Lower leg skin (tissue), 4 donors: Measurements from ENCODE around the gene DMRTA2. TPM values are rescaled to one million over a fixed set of nuclear protein-coding genes. Genes with fewer than 3 reads are reported as not detected.
"Not testable (repeated sequence)": the region's sequence is repeated elsewhere in the genome, so short reads cannot be mapped to it uniquely, and the experiment has no call there.

ENCODE experiments used
- DNase-seq, 2 donors: peaks; one replicate each; pipeline ENCODE4 v3.0.0-alpha.2; 2019; ENCODE audit warnings: low spot score in 2 of 2
- H3K4me3 ChIP-seq: fragments of 200-600 bp; sonication (generic); 2 replicates; pipeline ENCODE4 v1.5.1; 2017; ENCODE audit warnings: mild to moderate bottlenecking, low read depth; ENCODE audit not compliant: poor library complexity, severe bottlenecking
- POLR2A ChIP-seq, 2 donors: fragments of 450-650 bp; IDR thresholded peaks; one replicate each; pipeline ENCODE4 v1.6.1; 2016 to 2017; ENCODE audit warnings: antibody characterized with exemption in 2 of 2, mild to moderate bottlenecking in 1 of 2, moderate library complexity in 1 of 2
- WGBS, 2 donors: methylation state at CpG; one replicate each; pipeline ENCODE4 v1.1.5; 2018; 5-methylcytosine and 5-hydroxymethylcytosine counted together
- intact Hi-C: fragments of 100-400 bp; cut with DNase I; formaldehyde crosslinking; loops from one replicate; pipeline ENCODE4 v1.15.0; 2023; ENCODE audit warnings: low total_unique reads
- total RNA-seq, 4 donors: library from RNA; depleted of rRNA; stranded (reverse); fragments of >200 nt; gene quantifications; one replicate each; pipeline ENCODE4 v1.1.0, GENCODE V29; 2016
- TF ChIP-seq, protein P1 (sequence below), 3 donors: fragments of 450-650 bp; IDR thresholded peaks; one replicate each; pipeline ENCODE4 v1.5.1; 2016; ENCODE audit warnings: antibody characterized with exemption in 3 of 3, mild to moderate bottlenecking in 3 of 3, moderate library complexity in 2 of 3

The DMRTA2 gene
- total RNA-seq, 4 donors from 2014 or later, result 0.23 TPM; not detected in 3

DNA sequence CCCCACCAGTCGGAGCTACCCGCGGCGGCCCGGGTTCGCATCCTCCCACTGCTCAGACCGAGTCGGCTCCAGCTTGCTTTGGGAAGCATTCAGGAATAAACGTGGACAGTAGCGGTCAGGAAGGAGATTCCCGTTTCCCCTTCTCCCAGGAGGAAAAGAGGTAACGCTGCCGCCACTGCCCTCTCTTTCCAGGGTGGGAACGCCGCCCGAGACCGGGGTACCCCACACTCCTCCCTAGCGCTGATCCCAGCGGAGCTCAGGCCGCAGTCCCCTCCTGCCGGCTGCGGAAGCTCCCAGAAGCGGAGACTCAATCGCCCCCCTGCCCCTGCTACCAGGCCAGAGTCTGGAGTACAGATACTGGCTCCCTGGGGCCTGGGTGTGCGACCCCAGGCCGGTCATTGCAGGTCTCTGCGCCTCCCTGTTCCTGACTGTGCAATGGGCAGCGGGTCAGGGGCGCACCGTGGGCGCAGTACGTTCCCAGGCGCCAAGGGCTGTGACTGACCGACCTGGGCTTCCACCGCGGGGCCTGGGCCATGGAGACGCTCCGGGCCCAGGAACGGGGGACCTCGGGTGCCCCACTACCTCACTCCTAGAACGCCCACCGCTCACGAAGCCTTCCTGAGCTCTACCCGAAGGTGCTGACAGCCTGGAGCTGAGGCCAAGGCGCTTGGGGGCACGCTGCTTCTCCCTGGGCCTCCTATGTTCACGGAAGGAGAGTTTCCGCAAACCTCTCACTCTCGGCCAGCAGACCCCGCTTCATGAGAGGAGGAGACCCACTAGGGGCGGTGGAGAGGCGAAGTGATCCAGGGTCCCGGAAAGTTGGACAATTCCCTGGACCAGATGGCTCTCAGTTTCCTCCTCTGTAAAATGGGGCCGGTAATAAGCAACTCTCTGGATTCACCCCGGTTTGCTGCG lies 7.8 kb downstream of the DMRTA2 start:
- no peak for DNase-seq
- intact Hi-C loops, result no loop called here
- H3K4me3 ChIP-seq, result no peak overlapping the region
- TF ChIP-seq, protein P1, sequence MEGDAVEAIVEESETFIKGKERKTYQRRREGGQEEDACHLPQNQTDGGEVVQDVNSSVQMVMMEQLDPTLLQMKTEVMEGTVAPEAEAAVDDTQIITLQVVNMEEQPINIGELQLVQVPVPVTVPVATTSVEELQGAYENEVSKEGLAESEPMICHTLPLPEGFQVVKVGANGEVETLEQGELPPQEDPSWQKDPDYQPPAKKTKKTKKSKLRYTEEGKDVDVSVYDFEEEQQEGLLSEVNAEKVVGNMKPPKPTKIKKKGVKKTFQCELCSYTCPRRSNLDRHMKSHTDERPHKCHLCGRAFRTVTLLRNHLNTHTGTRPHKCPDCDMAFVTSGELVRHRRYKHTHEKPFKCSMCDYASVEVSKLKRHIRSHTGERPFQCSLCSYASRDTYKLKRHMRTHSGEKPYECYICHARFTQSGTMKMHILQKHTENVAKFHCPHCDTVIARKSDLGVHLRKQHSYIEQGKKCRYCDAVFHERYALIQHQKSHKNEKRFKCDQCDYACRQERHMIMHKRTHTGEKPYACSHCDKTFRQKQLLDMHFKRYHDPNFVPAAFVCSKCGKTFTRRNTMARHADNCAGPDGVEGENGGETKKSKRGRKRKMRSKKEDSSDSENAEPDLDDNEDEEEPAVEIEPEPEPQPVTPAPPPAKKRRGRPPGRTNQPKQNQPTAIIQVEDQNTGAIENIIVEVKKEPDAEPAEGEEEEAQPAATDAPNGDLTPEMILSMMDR (IDR thresholded peaks at IDR 0.05), result no peak
- TF ChIP-seq POLR2A (IDR thresholded peaks at IDR 0.05), result no peak
- 6 to 10% methylated on average over 40 to 49 of the region's 56 CpGs for WGBS, 2 donors

DNA sequence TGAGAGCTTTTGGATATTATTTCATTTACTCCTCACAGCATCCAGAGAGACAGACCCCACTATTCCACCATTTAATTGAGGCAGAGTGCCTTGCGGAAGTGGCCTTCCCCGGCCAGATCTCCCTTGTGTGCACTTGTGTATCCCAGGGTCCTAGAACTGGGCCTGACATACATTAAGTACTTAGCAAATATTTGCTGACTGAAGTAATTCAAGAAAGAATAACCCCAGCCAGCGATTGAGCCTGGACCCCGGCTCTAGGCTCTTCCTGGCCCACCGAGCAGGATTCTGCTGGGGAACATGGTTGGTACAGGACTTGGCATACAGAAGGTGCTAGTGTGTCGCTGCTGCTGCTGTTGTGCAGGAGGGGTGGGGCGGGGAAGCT lies 8.4 kb downstream of the DMRTA2 start:
- no peak for DNase-seq
- no peak for TF ChIP-seq POLR2A (IDR thresholded peaks at IDR 0.05)
- TF ChIP-seq, protein P1 (IDR thresholded peaks at IDR 0.05), result no peak
- no peak overlapping the region for H3K4me3 ChIP-seq
- intact Hi-C loops, result no loop called here
- WGBS, 2 donors, result 40 to 41% methylated on average over 7 of the region's 7 CpGs

DNA sequence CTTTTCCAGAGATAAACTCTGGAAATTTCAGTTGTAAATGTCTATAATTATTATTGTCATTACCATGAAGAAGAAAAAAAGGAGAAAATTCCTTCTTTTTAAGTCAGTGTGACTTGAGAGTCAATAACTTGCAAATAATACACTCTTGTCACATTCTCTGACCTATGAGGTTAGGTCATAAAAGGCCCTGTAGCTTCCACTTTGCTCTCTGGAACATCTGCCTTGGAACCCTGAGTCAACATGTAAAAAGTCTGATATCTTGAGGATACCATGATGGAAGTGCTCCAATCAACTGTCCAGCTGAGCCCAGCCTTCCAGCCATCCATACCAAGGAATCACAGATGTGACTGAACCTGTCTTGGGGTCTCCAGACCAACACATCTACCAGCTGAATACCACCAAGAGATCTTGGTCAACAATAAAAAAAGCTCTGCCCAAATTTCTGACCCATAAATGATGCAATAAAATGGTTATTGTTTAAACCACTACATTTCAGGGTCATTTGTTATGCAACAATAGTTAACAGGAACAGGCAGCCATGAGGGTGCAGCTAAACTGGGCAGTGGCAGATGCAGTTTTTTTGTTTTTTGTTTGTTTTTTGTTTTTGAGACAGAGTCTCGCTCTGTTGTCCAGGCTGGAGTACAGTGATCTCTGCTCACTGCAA lies 10.3 kb downstream of the DMRTA2 start:
- no peak overlapping the region for H3K4me3 ChIP-seq
- intact Hi-C loops, result no loop called here
- no peak for DNase-seq
- TF ChIP-seq POLR2A (IDR thresholded peaks at IDR 0.05), result no peak
- TF ChIP-seq, protein P1 (IDR thresholded peaks at IDR 0.05), result no peak
- WGBS, 2 donors, result 88 to 94% methylated on average over 1 of the region's 1 CpG

DNA sequence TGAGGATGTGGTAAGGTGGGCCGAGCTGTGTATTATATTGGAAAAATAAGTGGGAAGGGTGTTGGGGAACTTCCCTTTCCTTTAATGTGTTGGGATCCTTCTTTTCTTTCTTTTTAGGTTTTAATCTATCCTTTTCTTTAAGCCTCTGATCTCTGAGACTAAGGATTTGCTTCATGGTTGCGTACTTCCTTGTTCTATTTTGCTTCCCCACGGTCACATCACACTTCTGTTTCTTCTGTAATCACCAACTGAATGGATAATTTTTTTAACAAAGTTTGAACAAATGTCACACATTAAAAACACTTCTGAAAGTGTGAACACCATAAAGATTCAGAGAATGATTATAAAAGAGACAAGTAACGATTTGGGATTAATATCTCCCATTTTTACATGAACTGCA lies 17.4 kb downstream of the DMRTA2 start:
- 79 to 89% methylated on average over 4 of the region's 4 CpGs for WGBS, 2 donors
- TF ChIP-seq, protein P1 (IDR thresholded peaks at IDR 0.05), result no peak
- TF ChIP-seq POLR2A (IDR thresholded peaks at IDR 0.05), result no peak
- intact Hi-C loops, result no loop called here
- no peak for DNase-seq
- no peak overlapping the region for H3K4me3 ChIP-seq

DNA sequence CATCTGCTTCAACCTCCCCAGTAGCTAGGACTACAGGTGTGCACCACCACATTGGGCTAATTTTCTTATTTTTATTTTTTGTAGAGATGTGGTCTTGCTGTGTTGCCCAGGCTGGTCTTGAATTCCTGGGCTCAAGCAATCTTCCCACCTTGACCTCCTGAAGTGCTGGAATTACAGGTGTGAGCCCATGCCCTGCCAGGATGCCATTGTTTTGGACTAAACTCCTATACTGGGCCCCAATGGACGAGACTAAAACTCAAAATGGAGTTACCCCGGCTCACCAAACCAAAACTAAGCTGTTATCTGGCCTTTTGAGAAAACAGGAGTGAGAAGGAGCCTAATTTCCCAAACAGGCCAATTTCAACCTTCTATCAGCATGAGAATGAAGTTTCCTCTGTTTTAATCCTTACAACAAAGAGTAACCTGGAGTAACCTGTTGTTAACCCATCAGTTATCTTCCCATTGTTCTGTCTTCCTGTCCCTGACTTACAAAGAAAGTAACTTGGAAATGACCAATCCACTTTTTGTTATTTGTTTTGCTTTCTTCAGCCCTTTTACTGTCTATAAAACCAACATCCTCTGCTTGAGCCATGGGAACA lies 29.6 kb downstream of the DMRTA2 start:
- TF ChIP-seq, protein P1 (IDR thresholded peaks at IDR 0.05), result no peak
- no peak for TF ChIP-seq POLR2A (IDR thresholded peaks at IDR 0.05)
- no peak overlapping the region for H3K4me3 ChIP-seq
- WGBS, 2 donors, result 61 to 69% methylated on average over 2 of the region's 2 CpGs
- intact Hi-C loops, result no loop called here
- DNase-seq, result no peak

DNA sequence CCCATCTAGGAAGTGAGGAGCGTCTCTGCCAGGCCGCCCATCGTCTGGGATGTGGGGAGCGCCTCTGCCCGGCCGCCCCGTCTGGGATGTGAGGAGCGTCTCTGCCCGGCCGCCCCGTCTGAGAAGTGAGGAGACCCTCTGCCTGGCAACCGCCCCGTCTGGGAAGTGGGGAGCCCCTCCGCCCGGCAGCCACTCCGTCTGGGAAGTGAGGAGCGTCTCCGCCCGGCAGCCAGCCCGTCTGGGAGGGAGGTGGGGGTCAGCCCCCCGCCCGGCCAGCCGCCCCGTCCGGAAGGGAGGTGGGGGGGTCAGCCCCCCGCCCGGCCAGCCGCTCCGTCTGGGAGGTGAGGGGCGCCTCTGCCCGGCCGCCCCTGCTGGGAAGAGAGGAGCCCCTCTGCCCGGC lies 41.7 kb downstream of the DMRTA2 start:
- H3K4me3 ChIP-seq, DNase-seq, intact Hi-C loops: not testable (repeated sequence)
- 97% methylated on average over 15 of the region's 33 CpGs; no CpG with 5 or more reads in 1 of the 2 donors for WGBS, 2 donors
